Body of pancreas (tissue), 4 donors: ENCODE measurements around the gene HDAC8.

Experiments
- CTCF ChIP-seq, 7 experiments: fragments of 450-650 bp in 4 of 7; fragments of 200-600 bp in 3 of 7; sonication (generic) in 3 of 7; IDR thresholded peaks; one replicate each; pipeline ENCODE4 v1.5.1; 2016 to 2019; ENCODE audit warnings: antibody characterized with exemption in 7 of 7
- POLR2A ChIP-seq, 3 donors: fragments of 450-650 bp; IDR thresholded peaks; one replicate each; pipeline ENCODE4 v1.6.1; 2016; ENCODE audit warnings: antibody characterized with exemption in 3 of 3, mild to moderate bottlenecking in 2 of 3

- TF ChIP-seq CTCF (IDR thresholded peaks at IDR 0.05) (no peak), POLR2A (IDR thresholded peaks at IDR 0.05) (no peak)
These were observed 163.8 kb downstream of the HDAC8 start for GRCh38 chrX:72408885-72409284.
